ENCODE data around the gene CACNA1G. TPM values are rescaled to one million over a fixed set of nuclear protein-coding genes. Genes with fewer than 3 reads are reported as not detected.

The CACNA1G gene
- total RNA-seq, 3 donors from 2014 or later: 0.32 to 2.6 (median 2.3) TPM

- peak in 1 of 2 donors; percentile 87 for DNase-seq (ENCODE audit: low spot score in 2 of 2)
- Histone ChIP-seq H3K27ac (peak overlapping the region; percentile 81 to 85), H3K4me3 (no peak overlapping the region), H3K36me3 (no peaks in the 10 kb centered on the region), H3K4me1 (peaks cover 9 to 25% of the 10 kb centered on the region in 2 donors), H3K27me3 (no peaks in the 10 kb centered on the region), H3K9me3 (no peaks in the 10 kb centered on the region)
- intact Hi-C loops (cut with DNase I; ENCODE audit: low total_unique reads): no loop called here
- no peak for TF ChIP-seq CTCF (IDR thresholded peaks at IDR 0.05)
- TF ChIP-seq POLR2AphosphoS5 (IDR thresholded peaks at IDR 0.05): peak in 1 of 3 donors; percentile 41
Observed at GRCh38 chr17:50641357-50641756, 80.8 kb downstream of the CACNA1G start.

- DNase-seq (ENCODE audit: low spot score in 2 of 2): no peak
- Histone ChIP-seq H3K4me3 (no peak overlapping the region), H3K9me3 (no peaks in the 10 kb centered on the region), H3K4me1 (peaks cover 6 to 25% of the 10 kb centered on the region in 2 donors), H3K27me3 (no peaks in the 10 kb centered on the region), H3K36me3 (no peaks in the 10 kb centered on the region), H3K27ac (peak overlapping the region in 1 of 2 donors; percentile 85)
- intact Hi-C loops (cut with DNase I; ENCODE audit: low total_unique reads): no loop called here
- TF ChIP-seq CTCF (IDR thresholded peaks at IDR 0.05) (no peak), POLR2A (IDR thresholded peaks at IDR 0.05) (no peak), POLR2AphosphoS5 (IDR thresholded peaks at IDR 0.05) (no peak)
Observed at GRCh38 chr17:50642071-50642721, 81.7 kb downstream of the CACNA1G start.

GRCh38 chr17:50642722-50643656 lies 82.5 kb downstream of the CACNA1G start:
- intact Hi-C loops (cut with DNase I; ENCODE audit: low total_unique reads): no loop called here
- Histone ChIP-seq H3K36me3 (no peaks in the 10 kb centered on the region), H3K27me3 (no peaks in the 10 kb centered on the region), H3K27ac (no peak overlapping the region), H3K4me3 (no peak overlapping the region), H3K9me3 (no peaks in the 10 kb centered on the region), H3K4me1 (peaks cover 6 to 25% of the 10 kb centered on the region in 2 donors)
- DNase-seq (ENCODE audit: low spot score in 2 of 2): no peak
- TF ChIP-seq CTCF (IDR thresholded peaks at IDR 0.05): no peak
- no peak for TF ChIP-seq POLR2AphosphoS5 (IDR thresholded peaks at IDR 0.05)
- no peak for TF ChIP-seq POLR2A (IDR thresholded peaks at IDR 0.05)

- Histone ChIP-seq H3K36me3 (no peaks in the 10 kb centered on the region), H3K4me1 (no peaks in the 10 kb centered on the region), H3K27me3 (no peaks in the 10 kb centered on the region), H3K27ac (no peak overlapping the region), H3K4me3 (no peak overlapping the region), H3K9me3 (no peaks in the 10 kb centered on the region)
- intact Hi-C loops (cut with DNase I; ENCODE audit: low total_unique reads): loop anchor here (5.0 kb wide), 1 partner anchor 446 kb away; no protein-coding TSS in a partner anchor
- no peak for TF ChIP-seq CTCF (IDR thresholded peaks at IDR 0.05)
- no peak for TF ChIP-seq POLR2AphosphoS5 (IDR thresholded peaks at IDR 0.05)
- no peak for TF ChIP-seq POLR2A (IDR thresholded peaks at IDR 0.05)
- no peak for DNase-seq (ENCODE audit: low spot score in 2 of 2)
Observed at GRCh38 chr17:50645748-50646682, 85.5 kb downstream of the CACNA1G start.

Measured in breast epithelium (tissue), 4 donors.